A673 (cell line): ENCODE results near the gene PGGHG. TPM values are rescaled to one million over a fixed set of nuclear protein-coding genes. Genes with fewer than 3 reads are reported as not detected.
"Not testable (repeated sequence)": the region's sequence is repeated elsewhere in the genome, so short reads cannot be mapped to it uniquely, and the experiment has no call there.

ENCODE experiments used
- BruUV-seq: library from RNA; stranded (reverse); fragments of 400-500 nt; replicated peaks from 2 replicates; lab custom pipeline; 2021; lab: Mats Ljungman, UMichigan
- CTCF ChIA-PET: fragments of 300-600 bp; sonication (Branson Sonifier 250); formaldehyde crosslinking; loops from one replicate; lab custom pipeline; 2022; ENCODE audit warnings: antibody characterized with exemption; lab: Charles Lee
- POLR2A ChIA-PET: fragments of 300-600 bp; sonication (Branson Sonifier 250); formaldehyde crosslinking; loops from one replicate; lab custom pipeline; 2022; ENCODE audit warnings: antibody characterized with exemption; ENCODE audit not compliant: low non-redundant PET; lab: Charles Lee
- DNase-seq: peaks from one replicate; pipeline ENCODE4 v3.0.0-alpha.2; 2015; ENCODE audit warnings: low spot score
- H3K27ac ChIP-seq: fragments of 200-600 bp; sonication (generic); 2 replicates; pipeline ENCODE4 v1.5.1; 2016; ENCODE audit warnings: mixed run types, low read depth, mild to moderate bottlenecking, mixed read lengths, antibody characterized with exemption, low read length; ENCODE audit not compliant: poor library complexity, severe bottlenecking
- H3K27me3 ChIP-seq: fragments of 200-600 bp; sonication (generic); replicated peaks from 2 replicates; pipeline ENCODE4 v1.6.1; 2017; ENCODE audit warnings: mixed run types, low read depth, mild to moderate bottlenecking, mixed read lengths, antibody characterized with exemption, low read length; ENCODE audit not compliant: insufficient read depth, poor library complexity
- H3K36me3 ChIP-seq: fragments of 200-600 bp; sonication (generic); 2 replicates; pipeline ENCODE4 v1.6.1; 2016; ENCODE audit warnings: mixed run types, mild to moderate bottlenecking, mixed read lengths, antibody characterized with exemption, low read length; ENCODE audit not compliant: insufficient read depth, poor library complexity, severe bottlenecking
- H3K4me1 ChIP-seq: fragments of 200-600 bp; sonication (generic); 2 replicates; pipeline ENCODE4 v1.6.1; 2017; ENCODE audit warnings: mixed run types, mild to moderate bottlenecking, mixed read lengths, antibody characterized with exemption, low read length; ENCODE audit not compliant: insufficient read depth, poor library complexity, severe bottlenecking
- H3K4me3 ChIP-seq: fragments of 200-600 bp; sonication (generic); 2 replicates; pipeline ENCODE4 v1.5.1; 2016; ENCODE audit warnings: low read depth, mixed run types, mild to moderate bottlenecking, mixed read lengths, low read length; ENCODE audit not compliant: poor library complexity, severe bottlenecking
- H3K9me3 ChIP-seq: fragments of 200-600 bp; sonication (generic); 2 replicates; pipeline ENCODE4 v1.6.1; 2016; ENCODE audit warnings: mixed run types, low read depth, mild to moderate bottlenecking, mixed read lengths, antibody characterized with exemption, low read length; ENCODE audit not compliant: poor library complexity, severe bottlenecking
- CTCF ChIP-seq: fragments of 300-800, 200-600 bp; sonication (generic); conservative IDR thresholded peaks from 2 replicates; pipeline ENCODE4 v1.5.1; 2017; ENCODE audit warnings: low read depth, mild to moderate bottlenecking, antibody characterized with exemption, low read length, moderate library complexity, mixed read lengths
- EZH2 ChIP-seq: fragments of 200-600 bp; sonication (generic); IDR thresholded peaks from 2 replicates; pipeline ENCODE4 v1.6.1; 2017; ENCODE audit warnings: borderline replicate concordance, low read depth, mild to moderate bottlenecking, mixed read lengths, antibody characterized with exemption, low read length; ENCODE audit not compliant: poor library complexity, severe bottlenecking
- intact Hi-C: fragments of 100-400 bp; cut with micrococcal nuclease; formaldehyde crosslinking; loops from one replicate; pipeline ENCODE4 v1.10.0; 2022; ENCODE audit not compliant: unreplicated experiment
- total RNA-seq: library from RNA; stranded (reverse); gene quantifications from 2 replicates; pipeline ENCODE4 v1.2.3, GENCODE V29; 2021

Gene PGGHG
- total RNA-seq, 1 experiment from 2014 or later: 5.4 TPM

DNA sequence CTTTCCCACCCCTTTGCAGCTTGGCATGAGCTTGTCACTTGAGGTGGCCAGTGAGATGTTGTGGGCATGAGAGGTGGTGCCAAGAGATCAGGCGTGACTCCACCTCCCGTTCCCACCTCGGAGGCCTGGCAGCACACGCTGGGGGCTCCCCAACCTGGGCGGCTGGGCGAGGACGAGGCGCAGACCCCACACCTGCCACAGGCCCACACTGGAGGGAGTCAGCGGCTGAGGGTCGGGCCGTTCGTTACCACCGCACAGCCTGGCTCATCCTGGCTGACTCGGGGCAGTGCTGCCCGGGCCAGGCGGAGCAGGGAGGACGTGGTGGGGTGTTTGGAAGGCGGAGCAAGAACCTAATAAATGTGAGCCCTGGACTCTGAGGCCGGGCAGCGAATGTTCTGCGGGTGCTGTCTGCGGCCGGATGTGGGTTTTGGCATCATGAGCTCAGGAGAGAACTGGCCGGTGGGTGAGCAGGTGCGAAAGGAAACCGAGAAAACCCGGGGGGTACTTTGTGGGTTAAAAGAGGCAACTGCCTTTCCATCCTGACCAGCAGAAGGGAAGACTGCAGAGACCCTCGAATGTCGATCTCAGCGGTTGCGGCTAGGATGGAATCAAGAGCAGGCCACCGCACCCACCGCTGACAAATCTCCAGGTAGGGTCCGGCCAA is 41.9 kb downstream of the PGGHG start:
- intact Hi-C loops: no loop called here
- Histone ChIP-seq H3K4me1 (peaks cover 15% of the 10 kb centered on the region), H3K9me3 (no peaks in the 10 kb centered on the region), H3K4me3 (no peak overlapping the region), H3K27ac (no peak overlapping the region), H3K27me3 (no peaks in the 10 kb centered on the region), H3K36me3 (no peaks in the 10 kb centered on the region)
- ChIA-PET POLR2A (no interaction called here), CTCF (no interaction called here)
- no TSS peak for BruUV-seq
- no peak for TF ChIP-seq CTCF
- no peak for TF ChIP-seq EZH2
- DNase-seq: no peak

DNA sequence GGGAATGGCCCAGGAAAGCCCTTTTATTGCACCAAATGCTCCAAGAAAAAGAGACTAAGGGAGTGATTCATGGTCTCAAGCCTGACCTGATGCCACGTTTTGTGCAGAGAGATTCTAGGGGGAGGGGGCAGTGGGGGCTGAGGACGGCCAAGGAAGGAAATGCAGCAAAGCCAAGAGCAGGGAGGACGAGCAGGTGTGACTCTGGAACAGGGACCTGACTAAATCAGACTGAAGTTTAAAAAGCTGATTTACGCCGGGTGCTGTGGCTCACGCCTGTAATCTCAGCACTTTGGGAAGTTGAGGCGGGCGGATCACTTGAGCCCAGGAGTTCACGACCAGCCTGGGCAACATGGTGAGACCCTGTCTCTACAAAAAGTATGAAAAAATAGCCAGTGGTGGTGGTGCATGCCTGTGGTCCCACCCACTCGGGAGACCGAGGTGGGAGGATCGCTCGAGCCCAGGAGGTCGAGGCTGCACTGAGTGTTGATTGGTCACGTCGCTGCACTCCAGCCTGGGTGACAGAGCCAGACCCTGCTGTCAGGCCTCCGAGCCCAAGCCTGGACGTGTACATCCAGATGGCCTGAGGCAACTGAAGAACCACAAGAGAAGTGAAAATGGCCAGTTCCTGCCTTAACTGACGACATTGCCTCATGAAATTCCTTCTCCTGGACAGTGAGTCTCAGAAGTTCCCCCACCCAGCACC is 42.6 kb downstream of the PGGHG start:
- POLR2A ChIA-PET: no interaction called here
- Histone ChIP-seq H3K4me1 (peaks cover 19% of the 10 kb centered on the region), H3K36me3 (no peaks in the 10 kb centered on the region), H3K9me3 (no peaks in the 10 kb centered on the region), H3K4me3 (no peak overlapping the region), H3K27ac (no peak overlapping the region), H3K27me3 (no peaks in the 10 kb centered on the region)
- intact Hi-C loops: no loop called here
- CTCF ChIA-PET: no interaction called here
- TF ChIP-seq CTCF: no peak
- no peak for TF ChIP-seq EZH2
- BruUV-seq: no TSS peak
- DNase-seq: no peak

- CTCF ChIA-PET: no interaction called here
- Histone ChIP-seq H3K4me1 (peaks cover 14% of the 10 kb centered on the region), H3K27ac (no peak overlapping the region), H3K4me3 (no peak overlapping the region), H3K9me3 (no peaks in the 10 kb centered on the region), H3K27me3 (no peaks in the 10 kb centered on the region), H3K36me3 (no peaks in the 10 kb centered on the region)
- BruUV-seq: no TSS peak
- TF ChIP-seq CTCF (no peak), EZH2 (no peak)
- POLR2A ChIA-PET: no interaction called here
- no peak for DNase-seq
- intact Hi-C loops: no loop called here
Observed at GRCh38 chr11:332651-333480, 43.9 kb downstream of the PGGHG start.

GRCh38 chr11:333616-334263 is 44.8 kb downstream of the PGGHG start:
- CTCF ChIA-PET, H3K27ac ChIP-seq, intact Hi-C loops, DNase-seq, H3K9me3 ChIP-seq, POLR2A ChIA-PET, BruUV-seq, H3K36me3 ChIP-seq, H3K27me3 ChIP-seq, H3K4me3 ChIP-seq: not testable (repeated sequence)
- peaks cover 14% of the 10 kb centered on the region for H3K4me1 ChIP-seq
